ENCODE results near the gene SLC25A41.

GRCh38 chr19:6483235-6483634, 49.7 kb upstream of the SLC25A41 start:
- TF ChIP-seq CTCF (IDR thresholded peaks at IDR 0.05; ENCODE audit: insufficient read depth, low read length, poor library complexity, severe bottlenecking) (no peak), EZH2phosphoT487 (conservative IDR thresholded peaks at IDR 0.05; ENCODE audit: low read length) (no peak)

Data from SU-DHL-6 (cell line).